B cell (primary cell): ENCODE results near the gene FSIP1. TPM values are rescaled to one million over a fixed set of nuclear protein-coding genes. Genes with fewer than 3 reads are reported as not detected.

Experiments used
- ATAC-seq: fragments of 200-7000 bp; cut with Tn5 transposase; one replicate; pipeline ENCODE4 v1.10.0; 2021; ENCODE audit warnings: low read depth, mild to moderate bottlenecking, moderate number of reproducible peaks, moderate library complexity
- CTCF ChIA-PET: fragments of 350-600 bp; sonication (Branson Sonifier 250); formaldehyde crosslinking; loops from one replicate; lab custom pipeline; 2021; ENCODE audit warnings: antibody characterized with exemption, inconsistent platforms; lab: Charles Lee
- POLR2A ChIA-PET: fragments of 350-600 bp; sonication (Branson Sonifier 250); formaldehyde crosslinking; loops from one replicate; lab custom pipeline; 2021; ENCODE audit warnings: antibody characterized with exemption; lab: Charles Lee
- DNase-seq: peaks from one replicate; pipeline ENCODE4 v3.0.0; 2013
- H2AFZ ChIP-seq: 2 replicates; pipeline ENCODE4 v1.6.1; 2012; ENCODE audit warnings: mild to moderate bottlenecking, low read depth, low read length; ENCODE audit not compliant: insufficient read depth, poor library complexity, severe bottlenecking
- H3K27ac ChIP-seq, 2 donors: 1 replicate in 1 of 2; 2 replicates in 1 of 2; pipeline ENCODE4 v1.5.1; 2012 to 2013; ENCODE audit warnings: low read length in 2 of 2, mild to moderate bottlenecking in 2 of 2, moderate library complexity in 1 of 2
- H3K27me3 ChIP-seq, 4 experiments: fragments of 200-600 bp in 1 of 4; sonication (generic) in 1 of 4; replicated peaks in 1 of 4; 1 replicate in 2 of 4; 2 replicates in 2 of 4; pipeline versions ENCODE4 v1.6.1 to v1.7.0; 2013 to 2016; ENCODE audit warnings: low read length in 3 of 4, mild to moderate bottlenecking in 2 of 4, mixed read lengths in 1 of 4, moderate library complexity in 1 of 4; ENCODE audit not compliant: insufficient read depth in 4 of 4, control insufficient read depth in 3 of 4; ENCODE audit errors: control extremely low read depth in 1 of 4
- H3K36me3 ChIP-seq, 2 experiments: replicated peaks in 1 of 2; 1 replicate in 1 of 2; 2 replicates in 1 of 2; pipeline versions ENCODE4 v1.6.1 to v1.7.1; 2013; ENCODE audit warnings: low read length in 1 of 2; ENCODE audit not compliant: insufficient read depth in 2 of 2, control insufficient read depth in 1 of 2; ENCODE audit errors: control extremely low read depth in 1 of 2, extremely low read depth in 1 of 2
- H3K4me1 ChIP-seq, 2 donors: fragments of 200-600 bp in 1 of 2; sonication (generic) in 1 of 2; 1 replicate in 1 of 2; 2 replicates in 1 of 2; pipeline versions ENCODE4 v1.5.1 to v1.6.1; 2013 to 2017; ENCODE audit warnings: low read length in 2 of 2; ENCODE audit not compliant: control insufficient read depth in 2 of 2, insufficient read depth in 2 of 2
- H3K4me2 ChIP-seq: replicated peaks from 2 replicates; pipeline ENCODE3; 2012; ENCODE audit warnings: mild to moderate bottlenecking, low read depth, low read length; ENCODE audit not compliant: poor library complexity, severe bottlenecking
- H3K4me3 ChIP-seq, 5 experiments: fragments of 200-600 bp in 1 of 5; sonication (generic) in 1 of 5; 1 replicate in 3 of 5; 2 replicates in 2 of 5; pipeline versions ENCODE4 v1.5.1 to v1.7.0; 2011 to 2016; ENCODE audit warnings: low read length in 4 of 5, mild to moderate bottlenecking in 4 of 5, low read depth in 2 of 5, control low read depth in 1 of 5, moderate library complexity in 1 of 5; ENCODE audit not compliant: insufficient read depth in 1 of 5; ENCODE audit errors: control extremely low read depth in 1 of 5, extremely low read depth in 1 of 5
- H3K79me2 ChIP-seq: fragments of 200-600 bp; sonication (generic); one replicate; pipeline ENCODE4 v1.6.0; 2016; ENCODE audit warnings: low read length; ENCODE audit not compliant: control insufficient read depth, insufficient read depth
- H3K9ac ChIP-seq: fragments of 200-600 bp; sonication (generic); 2 replicates; pipeline ENCODE4 v1.6.1; 2017; ENCODE audit warnings: mild to moderate bottlenecking, low read length, moderate library complexity
- H3K9me3 ChIP-seq, 3 donors: one replicate each; pipeline versions ENCODE4 v1.6.1 to v1.7.1; 2013; ENCODE audit warnings: low read length in 2 of 3; ENCODE audit not compliant: control insufficient read depth in 2 of 3, insufficient read depth in 1 of 3; ENCODE audit errors: control extremely low read depth in 1 of 3
- H4K20me1 ChIP-seq: 2 replicates; pipeline ENCODE4 v1.6.0; 2012; ENCODE audit warnings: mild to moderate bottlenecking, low read length; ENCODE audit not compliant: insufficient read depth, control insufficient read depth, poor library complexity, severe bottlenecking
- H3K27ac Mint-ChIP-seq: one replicate; pipeline ENCODE4 v1.8.0; 2021; ENCODE audit warnings: mixed read lengths
- H3K27me3 Mint-ChIP-seq: one replicate; pipeline ENCODE4 v1.8.0; 2021; ENCODE audit warnings: mixed read lengths
- H3K4me1 Mint-ChIP-seq: one replicate; pipeline ENCODE4 v1.8.0; 2021; ENCODE audit warnings: mixed read lengths
- H3K4me3 Mint-ChIP-seq: one replicate; pipeline ENCODE4 v1.8.0; 2021; ENCODE audit warnings: mixed read lengths
- H3K9me3 Mint-ChIP-seq: one replicate; pipeline ENCODE4 v1.8.0; 2022; ENCODE audit warnings: mixed read lengths; ENCODE audit not compliant: insufficient read depth
- EZH2 ChIP-seq: IDR thresholded peaks from 2 replicates; pipeline ENCODE4 v1.6.1; 2012; ENCODE audit warnings: borderline replicate concordance, low read depth, mild to moderate bottlenecking, moderate library complexity, low read length; ENCODE audit not compliant: insufficient read depth, poor library complexity, severe bottlenecking
- WGBS: methylation state at CpG from one replicate; pipeline ENCODE4 v1.1.5; 2013; ENCODE audit warnings: missing lambda C conversion rate; ENCODE audit not compliant: insufficient coverage; 5-methylcytosine and 5-hydroxymethylcytosine counted together
- intact Hi-C: fragments of 100-400 bp; cut with micrococcal nuclease; formaldehyde crosslinking; loops from one replicate; pipeline ENCODE4 v1.10.0; 2022
- polyA plus RNA-seq: library from polyadenylated mRNA; depleted of rRNA; stranded (reverse); fragments of >200 nt; gene quantifications from 2 replicates; pipeline ENCODE4 v1.2.3, GENCODE V29; 2012
- total RNA-seq, 2 donors: library from RNA; stranded (reverse); fragments of 120-200 nt in 1 of 2; gene quantifications; 1 replicate in 1 of 2; 2 replicates in 1 of 2; pipeline versions ENCODE4 v1.2.3 to v1.2.4, GENCODE V29; 2013 to 2022
- TF ChIP-seq, protein P1 (sequence below): fragments of 200-600 bp; IDR thresholded peaks from one replicate; pipeline ENCODE4 v1.8.0; 2022; ENCODE audit warnings: antibody characterized with exemption, mild to moderate bottlenecking

Gene FSIP1
- total and polyA plus RNA-seq, 2 donors (not counting 1 experiment from before 2014, with no cell fraction given): 0.19 to 0.49 TPM

DNA sequence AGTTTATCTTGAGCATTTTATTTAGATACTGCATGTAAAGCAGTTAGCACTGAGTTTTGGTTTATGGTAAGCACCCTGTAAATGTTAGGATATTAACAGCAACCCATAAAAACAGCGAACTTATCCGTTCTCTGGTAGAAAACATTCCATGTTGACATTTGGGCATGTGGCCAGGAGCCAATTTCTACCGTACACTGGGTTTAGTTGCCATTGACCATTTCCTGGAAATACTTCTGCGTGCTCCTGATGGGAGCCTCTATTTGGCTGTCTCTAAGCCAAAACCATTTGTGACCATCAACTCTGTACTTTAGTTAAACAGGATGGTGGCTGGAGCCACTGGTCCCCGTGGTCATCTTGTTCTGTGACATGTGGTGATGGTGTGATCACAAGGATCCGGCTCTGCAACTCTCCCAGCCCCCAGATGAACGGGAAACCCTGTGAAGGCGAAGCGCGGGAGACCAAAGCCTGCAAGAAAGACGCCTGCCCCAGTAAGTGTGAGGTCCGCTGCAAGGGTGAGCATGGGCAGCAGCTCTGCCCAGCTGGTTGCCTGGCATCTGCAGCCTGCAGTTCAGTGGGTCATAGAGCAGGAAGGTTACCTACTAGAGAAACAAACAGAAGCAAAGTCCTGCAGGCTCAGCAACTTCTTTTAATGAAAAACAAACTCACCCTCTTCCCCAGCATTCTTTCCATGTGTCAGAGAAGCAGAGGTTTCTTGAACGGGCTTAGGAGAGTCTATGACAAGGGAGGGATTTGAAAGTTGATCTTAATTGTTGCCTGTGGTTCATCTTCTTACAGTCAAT is 194.7 kb downstream of the FSIP1 start:
- ChIA-PET POLR2A (no interaction called here), CTCF (no interaction called here)
- no peaks in the 10 kb centered on the region for H4K20me1 ChIP-seq
- intact Hi-C loops: no loop called here
- no peak overlapping the region for H3K27ac ChIP-seq
- H3K36me3 ChIP-seq: no peaks in the 10 kb centered on the region
- 95% methylated on average over 11 of the region's 13 CpGs for WGBS
- Mint-ChIP-seq H3K27ac (no peak overlapping the region), H3K4me3 (no peak overlapping the region), H3K9me3 (no peaks in the 10 kb centered on the region), H3K27me3 (peaks cover 17% of the 10 kb centered on the region), H3K4me1 (no peaks in the 10 kb centered on the region)
- H3K27me3 ChIP-seq: no peaks in the 10 kb centered on the region
- ATAC-seq (no peak), DNase-seq (no peak)
- H2AFZ ChIP-seq: no peak overlapping the region
- no peak overlapping the region for H3K9ac ChIP-seq
- TF ChIP-seq, protein P1, sequence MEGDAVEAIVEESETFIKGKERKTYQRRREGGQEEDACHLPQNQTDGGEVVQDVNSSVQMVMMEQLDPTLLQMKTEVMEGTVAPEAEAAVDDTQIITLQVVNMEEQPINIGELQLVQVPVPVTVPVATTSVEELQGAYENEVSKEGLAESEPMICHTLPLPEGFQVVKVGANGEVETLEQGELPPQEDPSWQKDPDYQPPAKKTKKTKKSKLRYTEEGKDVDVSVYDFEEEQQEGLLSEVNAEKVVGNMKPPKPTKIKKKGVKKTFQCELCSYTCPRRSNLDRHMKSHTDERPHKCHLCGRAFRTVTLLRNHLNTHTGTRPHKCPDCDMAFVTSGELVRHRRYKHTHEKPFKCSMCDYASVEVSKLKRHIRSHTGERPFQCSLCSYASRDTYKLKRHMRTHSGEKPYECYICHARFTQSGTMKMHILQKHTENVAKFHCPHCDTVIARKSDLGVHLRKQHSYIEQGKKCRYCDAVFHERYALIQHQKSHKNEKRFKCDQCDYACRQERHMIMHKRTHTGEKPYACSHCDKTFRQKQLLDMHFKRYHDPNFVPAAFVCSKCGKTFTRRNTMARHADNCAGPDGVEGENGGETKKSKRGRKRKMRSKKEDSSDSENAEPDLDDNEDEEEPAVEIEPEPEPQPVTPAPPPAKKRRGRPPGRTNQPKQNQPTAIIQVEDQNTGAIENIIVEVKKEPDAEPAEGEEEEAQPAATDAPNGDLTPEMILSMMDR: no peak
- no peak for TF ChIP-seq EZH2
- H3K4me3 ChIP-seq: no peak overlapping the region
- H3K4me2 ChIP-seq: no peak overlapping the region
- no peaks in the 10 kb centered on the region for H3K4me1 ChIP-seq
- H3K9me3 ChIP-seq: no peaks in the 10 kb centered on the region
- no peaks in the 10 kb centered on the region for H3K79me2 ChIP-seq

DNA sequence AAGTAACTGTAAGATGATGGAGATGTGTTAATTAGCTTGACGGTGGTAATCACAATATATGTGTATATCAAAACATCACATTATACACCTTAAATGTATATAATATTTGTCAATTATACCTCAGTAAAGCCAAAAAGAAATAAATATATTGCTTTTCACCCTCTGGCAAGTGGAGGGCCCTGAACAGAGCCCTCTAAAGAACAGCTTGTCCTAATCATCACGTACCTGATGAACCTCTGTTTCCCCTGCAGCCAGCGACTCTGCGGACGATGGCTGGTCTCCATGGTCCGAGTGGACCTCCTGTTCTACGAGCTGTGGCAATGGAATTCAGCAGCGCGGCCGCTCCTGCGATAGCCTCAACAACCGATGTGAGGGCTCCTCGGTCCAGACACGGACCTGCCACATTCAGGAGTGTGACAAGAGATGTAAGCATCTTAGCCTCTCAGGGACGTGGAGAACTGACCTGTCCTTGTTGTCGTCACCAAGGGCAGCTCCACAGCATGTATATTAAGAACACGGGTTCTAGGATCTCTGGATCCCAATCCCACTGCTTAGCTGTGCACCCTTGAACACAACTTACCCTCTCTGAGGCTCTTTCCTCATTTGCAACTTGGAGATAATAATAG is 195.4 kb downstream of the FSIP1 start:
- H2AFZ ChIP-seq: no peak overlapping the region
- no peak for DNase-seq
- CTCF ChIA-PET: no interaction called here
- TF ChIP-seq, protein P1: no peak
- no peak for TF ChIP-seq EZH2
- POLR2A ChIA-PET: no interaction called here
- no peak overlapping the region for H3K27ac ChIP-seq
- ATAC-seq: no peak
- Mint-ChIP-seq H3K9me3 (no peaks in the 10 kb centered on the region), H3K4me3 (no peak overlapping the region), H3K27ac (no peak overlapping the region), H3K27me3 (peaks cover 21% of the 10 kb centered on the region), H3K4me1 (no peaks in the 10 kb centered on the region)
- intact Hi-C loops: no loop called here
- no peaks in the 10 kb centered on the region for H3K79me2 ChIP-seq
- no peak overlapping the region for H3K9ac ChIP-seq
- H3K4me3 ChIP-seq: no peak overlapping the region
- 93% methylated on average over 15 of the region's 17 CpGs for WGBS
- H3K36me3 ChIP-seq: no peaks in the 10 kb centered on the region
- no peak overlapping the region for H3K4me2 ChIP-seq
- H3K9me3 ChIP-seq: no peaks in the 10 kb centered on the region
- no peaks in the 10 kb centered on the region for H3K4me1 ChIP-seq
- peaks cover 0 to under 1% (median 0%) of the 10 kb centered on the region in 4 experiments for H3K27me3 ChIP-seq
- H4K20me1 ChIP-seq: no peaks in the 10 kb centered on the region
